Colonic mucosa (tissue), 4 donors: ENCODE measurements around the gene TMEM123. TPM values are rescaled to one million over a fixed set of nuclear protein-coding genes. Genes with fewer than 3 reads are reported as not detected.

ENCODE experiments used
- DNase-seq: peaks from one replicate; pipeline ENCODE4 v3.0.0-alpha.2; 2020
- H3K27ac ChIP-seq: fragments of 200-600 bp; one replicate; pipeline ENCODE4 v1.8.0; 2021
- H3K27me3 ChIP-seq: fragments of 200-600 bp; one replicate; pipeline ENCODE4 v1.8.0; 2021
- H3K36me3 ChIP-seq: fragments of 200-600 bp; one replicate; pipeline ENCODE4 v1.8.0; 2021
- H3K4me1 ChIP-seq: fragments of 200-600 bp; one replicate; pipeline ENCODE4 v1.8.0; 2021; ENCODE audit warnings: mild to moderate bottlenecking
- H3K4me3 ChIP-seq: fragments of 200-600 bp; one replicate; pipeline ENCODE4 v1.8.0; 2021
- H3K9ac ChIP-seq, 2 donors: one replicate each; pipeline ENCODE4 v1.7.0; 2013; ENCODE audit warnings: control low read depth in 2 of 2, low read depth in 2 of 2, low read length in 2 of 2
- H3K9me3 ChIP-seq: fragments of 200-600 bp; one replicate; pipeline ENCODE4 v1.8.0; 2021
- intact Hi-C: fragments of 100-400 bp; cut with DNase I; formaldehyde crosslinking; loops from one replicate; pipeline ENCODE4 v1.14.1; 2022
- total RNA-seq, 2 donors: library from RNA; stranded (reverse); fragmentation: NEBNext Ultra II Directional in 1 of 2; extraction: Animal tissue kit (Norgen Biotek cat#: 25700) in 1 of 2; gene quantifications; one replicate each; pipeline ENCODE4 v1.2.1, GENCODE V29; 2021
- TF ChIP-seq, protein P1 (sequence below): fragments of 200-600 bp; IDR thresholded peaks from one replicate; pipeline ENCODE4 v1.8.0; 2022; ENCODE audit warnings: antibody characterized with exemption, mild to moderate bottlenecking
- donor health status: healthy.
- donor health status: DM: no; HTN: no; CAD: no.
- donor health status: DM: no; HTN: no; CAD: no.

TMEM123 gene
- total RNA-seq, 2 donors from 2014 or later = 126 to 175 TPM

GRCh38 chr11:102479733-102480132 is 27.2 kb upstream of the TMEM123 start:
- H3K4me3 ChIP-seq = no peak overlapping the region
- no peaks in the 10 kb centered on the region for H3K4me1 ChIP-seq
- H3K9me3 ChIP-seq = no peaks in the 10 kb centered on the region
- DNase-seq = no peak
- H3K36me3 ChIP-seq = no peaks in the 10 kb centered on the region
- intact Hi-C loops = no loop called here
- no peak overlapping the region for H3K27ac ChIP-seq
- no peak overlapping the region for H3K9ac ChIP-seq
- no peaks in the 10 kb centered on the region for H3K27me3 ChIP-seq
- TF ChIP-seq, protein P1, sequence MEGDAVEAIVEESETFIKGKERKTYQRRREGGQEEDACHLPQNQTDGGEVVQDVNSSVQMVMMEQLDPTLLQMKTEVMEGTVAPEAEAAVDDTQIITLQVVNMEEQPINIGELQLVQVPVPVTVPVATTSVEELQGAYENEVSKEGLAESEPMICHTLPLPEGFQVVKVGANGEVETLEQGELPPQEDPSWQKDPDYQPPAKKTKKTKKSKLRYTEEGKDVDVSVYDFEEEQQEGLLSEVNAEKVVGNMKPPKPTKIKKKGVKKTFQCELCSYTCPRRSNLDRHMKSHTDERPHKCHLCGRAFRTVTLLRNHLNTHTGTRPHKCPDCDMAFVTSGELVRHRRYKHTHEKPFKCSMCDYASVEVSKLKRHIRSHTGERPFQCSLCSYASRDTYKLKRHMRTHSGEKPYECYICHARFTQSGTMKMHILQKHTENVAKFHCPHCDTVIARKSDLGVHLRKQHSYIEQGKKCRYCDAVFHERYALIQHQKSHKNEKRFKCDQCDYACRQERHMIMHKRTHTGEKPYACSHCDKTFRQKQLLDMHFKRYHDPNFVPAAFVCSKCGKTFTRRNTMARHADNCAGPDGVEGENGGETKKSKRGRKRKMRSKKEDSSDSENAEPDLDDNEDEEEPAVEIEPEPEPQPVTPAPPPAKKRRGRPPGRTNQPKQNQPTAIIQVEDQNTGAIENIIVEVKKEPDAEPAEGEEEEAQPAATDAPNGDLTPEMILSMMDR = no peak

GRCh38 chr11:102478673-102479299 is 26.2 kb upstream of the TMEM123 start:
- Histone ChIP-seq H3K27ac (no peak overlapping the region), H3K27me3 (no peaks in the 10 kb centered on the region), H3K4me3 (no peak overlapping the region), H3K9me3 (no peaks in the 10 kb centered on the region), H3K9ac (no peak overlapping the region), H3K36me3 (no peaks in the 10 kb centered on the region), H3K4me1 (no peaks in the 10 kb centered on the region)
- DNase-seq = no peak
- TF ChIP-seq, protein P1 = no peak
- intact Hi-C loops = no loop called here

DNA sequence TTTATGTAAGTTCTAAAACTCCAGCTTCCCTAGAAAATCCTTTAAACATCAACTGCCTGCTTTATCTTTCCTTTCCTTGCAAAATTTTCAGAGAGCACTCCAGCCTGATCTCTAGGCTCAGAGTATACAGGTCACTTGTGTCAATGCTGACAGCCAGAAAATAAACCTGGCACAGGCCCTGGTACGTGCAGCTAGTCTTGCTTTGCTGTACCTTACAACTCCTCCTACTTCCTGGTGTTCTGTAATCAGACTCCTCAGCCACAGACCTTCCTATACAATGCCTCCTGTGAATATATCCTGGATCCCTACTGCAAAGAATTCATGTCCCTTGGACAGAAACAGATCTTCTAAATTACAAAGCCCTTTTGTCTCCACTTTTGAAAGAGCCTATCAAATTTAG is 24.2 kb upstream of the TMEM123 start:
- peak; percentile 86 for DNase-seq
- Histone ChIP-seq H3K27ac (peak overlapping the region; percentile 63), H3K36me3 (no peaks in the 10 kb centered on the region), H3K9ac (peak overlapping the region in 1 of 2 donors; percentile 55), H3K9me3 (no peaks in the 10 kb centered on the region), H3K4me3 (no peak overlapping the region), H3K27me3 (no peaks in the 10 kb centered on the region), H3K4me1 (no peaks in the 10 kb centered on the region)
- TF ChIP-seq, protein P1 = no peak
- intact Hi-C loops = no loop called here

DNA sequence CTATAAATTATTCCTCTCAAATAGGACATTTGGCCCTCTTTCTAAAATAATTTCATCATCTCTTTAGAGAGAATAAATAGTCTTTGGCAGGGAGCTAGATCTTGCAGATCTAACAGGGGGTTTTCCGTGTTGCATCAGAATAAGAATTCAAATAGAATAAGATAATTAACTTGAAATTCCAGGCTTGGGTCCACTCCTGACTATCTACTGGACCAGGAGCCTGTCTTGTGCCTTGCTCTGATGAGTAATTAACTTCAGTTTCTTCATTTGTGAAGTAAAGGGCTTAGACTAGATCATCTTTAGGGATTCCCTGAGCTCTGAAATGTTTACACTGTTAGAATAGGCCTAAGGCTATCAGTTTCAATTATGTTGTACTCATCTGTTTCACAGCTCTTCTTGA is 23.5 kb upstream of the TMEM123 start:
- DNase-seq = no peak
- Histone ChIP-seq H3K9ac (peak overlapping the region in 1 of 2 donors; percentile 55), H3K36me3 (no peaks in the 10 kb centered on the region), H3K4me3 (no peak overlapping the region), H3K4me1 (no peaks in the 10 kb centered on the region), H3K27ac (peak overlapping the region; percentile 63), H3K27me3 (no peaks in the 10 kb centered on the region), H3K9me3 (no peaks in the 10 kb centered on the region)
- TF ChIP-seq, protein P1 = no peak
- intact Hi-C loops = no loop called here

- Histone ChIP-seq H3K4me1 (no peaks in the 10 kb centered on the region), H3K9me3 (no peaks in the 10 kb centered on the region), H3K4me3 (no peak overlapping the region), H3K27me3 (no peaks in the 10 kb centered on the region), H3K9ac (no peak overlapping the region), H3K36me3 (no peaks in the 10 kb centered on the region), H3K27ac (peak overlapping the region; percentile 34)
- intact Hi-C loops = no loop called here
- TF ChIP-seq, protein P1 = no peak
- DNase-seq = peak; percentile 93
These were observed 21.0 kb upstream of the TMEM123 start for GRCh38 chr11:102473543-102473942.
